Cardiac fibroblast (primary cell): ENCODE measurements around the gene DVL2.

Source experiments
- DNase-seq, 2 donors: peaks; one replicate each; pipeline versions ENCODE4 v3.0.0 to v3.0.0-alpha.2; 2010; ENCODE audit warnings: low read depth in 2 of 2
- H3K4me3 ChIP-seq, 2 donors: replicated peaks in 1 of 2; 1 replicate in 1 of 2; 2 replicates in 1 of 2; pipeline ENCODE4 v1.5.1; 2011; ENCODE audit warnings: low read depth in 2 of 2, low read length in 2 of 2, mild to moderate bottlenecking in 2 of 2, moderate library complexity in 1 of 2
- TF ChIP-seq, protein P1 (sequence below): IDR thresholded peaks from one replicate; pipeline ENCODE4 v1.5.1; 2011; ENCODE audit warnings: low read depth, mild to moderate bottlenecking, low read length, inconsistent platforms

DVL2 gene

DNA sequence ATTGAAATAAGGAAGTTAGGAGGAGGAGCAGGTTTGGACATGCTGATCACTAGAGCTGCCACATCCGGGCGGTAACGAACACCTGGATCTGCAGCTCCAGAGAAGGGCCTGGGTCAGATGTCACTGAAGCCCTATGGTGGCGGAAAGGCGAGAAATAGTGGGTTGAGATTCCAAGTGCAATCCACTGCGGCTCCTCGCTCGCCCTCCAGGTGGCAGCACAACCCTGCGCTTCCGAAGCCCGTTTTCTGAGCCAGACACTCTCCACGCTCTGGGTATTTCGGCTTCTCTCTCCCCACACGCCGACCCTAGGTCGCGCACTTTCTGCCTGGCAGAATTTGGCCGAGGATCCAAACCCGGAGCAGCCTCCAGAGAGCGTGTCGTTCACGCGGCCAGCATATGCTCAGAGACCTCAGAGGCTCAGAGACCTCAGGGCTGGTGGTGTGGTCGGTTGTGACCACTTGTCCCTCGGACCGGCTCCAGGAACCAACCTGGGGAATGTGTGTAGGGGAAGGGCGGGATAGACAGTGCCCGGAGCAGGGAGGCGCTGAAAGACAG is 46.3 kb upstream of the DVL2 start:
- TF ChIP-seq, protein P1, sequence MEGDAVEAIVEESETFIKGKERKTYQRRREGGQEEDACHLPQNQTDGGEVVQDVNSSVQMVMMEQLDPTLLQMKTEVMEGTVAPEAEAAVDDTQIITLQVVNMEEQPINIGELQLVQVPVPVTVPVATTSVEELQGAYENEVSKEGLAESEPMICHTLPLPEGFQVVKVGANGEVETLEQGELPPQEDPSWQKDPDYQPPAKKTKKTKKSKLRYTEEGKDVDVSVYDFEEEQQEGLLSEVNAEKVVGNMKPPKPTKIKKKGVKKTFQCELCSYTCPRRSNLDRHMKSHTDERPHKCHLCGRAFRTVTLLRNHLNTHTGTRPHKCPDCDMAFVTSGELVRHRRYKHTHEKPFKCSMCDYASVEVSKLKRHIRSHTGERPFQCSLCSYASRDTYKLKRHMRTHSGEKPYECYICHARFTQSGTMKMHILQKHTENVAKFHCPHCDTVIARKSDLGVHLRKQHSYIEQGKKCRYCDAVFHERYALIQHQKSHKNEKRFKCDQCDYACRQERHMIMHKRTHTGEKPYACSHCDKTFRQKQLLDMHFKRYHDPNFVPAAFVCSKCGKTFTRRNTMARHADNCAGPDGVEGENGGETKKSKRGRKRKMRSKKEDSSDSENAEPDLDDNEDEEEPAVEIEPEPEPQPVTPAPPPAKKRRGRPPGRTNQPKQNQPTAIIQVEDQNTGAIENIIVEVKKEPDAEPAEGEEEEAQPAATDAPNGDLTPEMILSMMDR: peak; percentile 99
- H3K4me3 ChIP-seq: peak overlapping the region; percentile 36 to 52
- DNase-seq: peak; percentile 85 to 86

DNA sequence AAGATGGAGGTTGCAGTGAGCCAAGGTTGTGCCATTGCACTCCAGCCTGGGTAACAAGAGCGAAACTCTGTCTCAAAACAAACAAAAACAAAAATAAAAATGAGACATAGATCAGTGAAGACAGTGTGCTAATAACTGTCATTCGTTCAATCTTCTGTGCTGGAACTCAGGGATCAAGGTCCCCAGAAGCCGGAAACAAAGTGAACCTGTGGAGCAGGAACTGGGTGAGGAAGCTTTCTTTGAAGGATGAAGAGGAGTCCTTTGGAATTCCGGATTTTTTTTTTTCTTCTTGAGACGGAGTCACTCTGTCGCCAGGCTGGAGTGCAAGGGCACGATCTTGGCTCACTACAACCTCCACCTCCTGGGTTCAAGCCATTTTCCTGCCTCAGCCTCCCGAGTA is 45.1 kb upstream of the DVL2 start:
- no peak overlapping the region for H3K4me3 ChIP-seq
- no peak for DNase-seq
- TF ChIP-seq, protein P1: no peak

DNA sequence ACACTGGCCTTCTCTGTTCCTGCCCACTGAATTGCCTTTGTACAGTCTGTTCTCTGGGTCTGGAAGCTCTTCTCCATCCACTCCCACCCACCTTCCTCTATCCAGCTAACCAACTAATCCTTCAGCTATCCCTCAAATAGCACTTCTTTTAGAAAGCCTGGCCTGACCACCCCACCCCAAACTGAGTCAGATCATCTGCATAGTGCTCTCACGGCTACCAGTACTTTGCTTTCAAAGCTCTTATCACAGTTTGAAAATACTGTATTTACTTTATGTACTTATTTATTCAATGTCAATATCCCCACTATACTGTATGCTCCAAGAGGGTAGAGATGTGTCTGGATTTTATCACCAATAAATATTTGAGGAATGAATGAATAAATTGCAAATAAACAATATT is 32.5 kb upstream of the DVL2 start:
- TF ChIP-seq, protein P1: no peak
- DNase-seq: peak in 1 of 2 donors; percentile 45
- no peak overlapping the region for H3K4me3 ChIP-seq

DNA sequence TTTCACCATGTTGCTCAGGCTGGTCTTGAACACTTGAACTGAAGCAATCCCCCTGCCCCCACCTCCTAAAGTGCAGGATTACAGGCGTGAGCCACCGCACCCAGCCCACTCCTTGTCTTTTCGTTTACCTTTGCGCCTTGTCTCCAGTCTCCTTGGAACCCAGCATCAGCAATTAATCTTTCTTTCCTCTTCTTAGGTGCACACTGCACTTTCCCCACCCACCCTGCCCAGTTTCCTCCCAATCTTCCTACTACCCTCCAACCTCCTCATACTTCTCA is 29.4 kb upstream of the DVL2 start:
- H3K4me3 ChIP-seq: no peak overlapping the region
- TF ChIP-seq, protein P1: no peak
- DNase-seq: no peak

DNA sequence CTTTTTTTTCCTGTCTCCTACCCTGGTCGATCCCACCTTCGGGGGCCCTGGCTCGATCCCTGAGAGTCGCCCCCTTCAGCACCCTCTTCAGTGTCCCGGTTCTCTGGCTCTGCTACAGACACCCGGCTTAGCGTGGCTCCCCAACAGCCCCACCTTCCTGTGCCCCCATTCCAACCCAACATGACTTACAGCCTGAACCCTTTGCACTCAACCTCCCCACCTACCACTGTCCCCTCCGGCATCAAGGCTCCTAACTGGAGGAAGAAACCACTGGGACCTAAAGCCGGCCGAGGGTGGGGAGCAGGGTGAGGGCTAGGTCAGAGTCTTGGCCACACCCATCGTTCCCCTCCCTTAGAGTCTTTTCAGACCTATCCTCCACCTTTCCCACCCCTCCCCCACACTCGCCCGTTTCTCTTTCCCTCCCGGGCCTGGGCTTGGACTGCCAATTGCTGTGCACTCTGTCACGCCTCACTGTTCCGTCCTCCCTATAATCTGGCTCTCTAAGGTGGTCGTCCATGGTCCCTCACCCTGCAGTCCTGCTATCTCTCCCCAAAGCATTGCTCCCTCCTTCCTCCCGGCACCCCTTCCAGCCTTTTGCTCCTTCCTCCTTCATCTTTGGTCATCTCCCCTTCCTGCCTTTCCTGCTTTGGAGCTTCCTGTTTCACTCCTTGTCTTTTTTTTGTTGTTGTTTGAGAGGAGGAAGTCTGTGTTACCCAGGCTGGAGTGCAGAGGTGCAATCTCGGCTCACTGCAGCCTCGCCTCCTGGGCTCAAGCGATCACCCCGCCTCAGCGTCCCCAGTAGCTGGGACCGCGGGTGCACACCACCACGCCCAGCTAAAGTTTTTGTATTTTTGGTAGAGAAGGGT is 28.9 kb upstream of the DVL2 start:
- TF ChIP-seq, protein P1: no peak
- H3K4me3 ChIP-seq: peak overlapping the region in 1 of 2 donors; percentile 8
- DNase-seq: no peak

DNA sequence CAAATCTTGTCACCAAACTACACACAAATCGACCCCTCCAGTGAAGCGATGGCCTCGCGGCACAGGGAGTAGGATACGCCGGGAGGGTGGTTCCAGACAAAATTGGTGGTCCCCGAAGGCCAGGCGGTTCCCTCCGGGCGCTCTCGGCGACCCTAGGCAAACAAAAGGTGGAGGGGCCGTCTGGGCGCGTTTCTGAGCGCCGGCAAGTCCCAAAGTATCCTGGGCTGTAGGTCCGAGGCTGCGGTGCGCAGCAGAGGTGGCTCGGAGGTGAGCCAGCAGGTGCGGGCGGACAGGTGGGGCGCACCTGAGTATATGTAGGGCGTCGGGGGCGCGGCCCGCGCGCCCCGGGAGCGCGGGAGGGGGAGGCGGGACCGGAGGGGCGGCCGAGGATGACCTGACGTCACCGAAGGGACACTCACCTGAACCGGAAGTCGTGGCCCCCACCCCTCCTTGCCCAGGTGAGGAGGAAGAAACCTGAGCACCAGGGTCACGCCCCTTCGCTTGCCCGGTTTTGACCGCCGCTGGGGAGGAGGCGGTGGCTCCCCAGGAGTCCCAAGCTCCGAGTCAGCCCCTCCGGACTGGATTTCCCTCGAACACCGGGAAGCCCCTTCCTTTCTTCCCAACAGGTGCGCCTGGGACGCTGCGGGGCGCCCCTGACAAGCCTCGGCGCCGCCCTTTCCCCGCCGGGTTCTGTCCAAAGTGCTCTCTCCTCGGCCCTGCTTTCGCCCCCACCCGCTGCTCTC is 28.0 kb upstream of the DVL2 start, which contains the start of gene CLDN7:
TSS of gene CLDN7 (minus strand) at position 287 of the 743 bp plus-strand sequence. CDS start 435 bp downstream, outside the sequence.
- peak within 1 kb of the TSS; percentile 35 to 36 for H3K4me3 ChIP-seq
- no peak for DNase-seq
- TF ChIP-seq, protein P1: no peak
